Astrocyte (in vitro differentiated cells and primary cell): ENCODE results near the gene C5orf63. TPM values are rescaled to one million over a fixed set of nuclear protein-coding genes. Genes with fewer than 3 reads are reported as not detected.

Experiments used
- DNase-seq: peaks from one replicate; pipeline ENCODE4 v3.0.0-alpha.2; 2010; ENCODE audit warnings: low read depth
- FAIRE-seq: peaks from 2 replicates; lab custom pipeline; 2011; peaks lifted over from hg19 to GRCh38; lab: Jason Lieb, UNC
- H2AFZ ChIP-seq: 2 replicates; pipeline ENCODE4 v1.6.0; 2012; ENCODE audit warnings: low read depth, low read length, inconsistent platforms
- H3K27ac ChIP-seq: 2 replicates; pipeline ENCODE4 v1.5.1; 2011; ENCODE audit warnings: low read depth, low read length, inconsistent platforms
- H3K27me3 ChIP-seq: 2 replicates; pipeline ENCODE4 v1.6.0; 2011; ENCODE audit warnings: low read length, inconsistent platforms; ENCODE audit not compliant: insufficient read depth
- H3K36me3 ChIP-seq: 2 replicates; pipeline ENCODE4 v1.5.1; 2011; ENCODE audit warnings: low read length, inconsistent platforms; ENCODE audit not compliant: insufficient read depth
- H3K4me1 ChIP-seq: 2 replicates; pipeline ENCODE4 v1.5.1; 2011; ENCODE audit warnings: low read length, inconsistent platforms; ENCODE audit not compliant: insufficient read depth
- H3K4me2 ChIP-seq: 2 replicates; pipeline ENCODE4 v1.6.0; 2012; ENCODE audit warnings: low read length, inconsistent platforms
- H3K4me3 ChIP-seq: 2 replicates; pipeline ENCODE4 v1.5.1; 2011; ENCODE audit warnings: low read depth, mild to moderate bottlenecking, low read length, inconsistent platforms; ENCODE audit not compliant: insufficient read depth
- H3K79me2 ChIP-seq: 2 replicates; pipeline ENCODE4 v1.6.0; 2012; ENCODE audit warnings: mild to moderate bottlenecking, low read length, inconsistent platforms; ENCODE audit not compliant: insufficient read depth
- H3K9ac ChIP-seq: 2 replicates; pipeline ENCODE4 v1.6.0; 2012; ENCODE audit warnings: mild to moderate bottlenecking, low read length, inconsistent platforms
- H3K9me3 ChIP-seq: 2 replicates; pipeline ENCODE4 v1.5.1; 2012; ENCODE audit warnings: low read depth, mild to moderate bottlenecking, low read length, inconsistent platforms; ENCODE audit not compliant: insufficient read depth
- H4K20me1 ChIP-seq: 2 replicates; pipeline ENCODE4 v1.6.0; 2012; ENCODE audit warnings: low read length, inconsistent platforms; ENCODE audit not compliant: insufficient read depth
- H3K27ac Mint-ChIP-seq: one replicate; pipeline ENCODE4 v1.8.0; 2021; ENCODE audit warnings: mild to moderate bottlenecking, mixed read lengths; ENCODE audit not compliant: unreplicated experiment
- H3K27me3 Mint-ChIP-seq: one replicate; pipeline ENCODE4 v1.8.0; 2021; ENCODE audit warnings: low read depth, mixed read lengths; ENCODE audit not compliant: unreplicated experiment
- H3K36me3 Mint-ChIP-seq: one replicate; pipeline ENCODE4 v1.8.0; 2021; ENCODE audit warnings: low read depth, mixed read lengths; ENCODE audit not compliant: unreplicated experiment
- H3K4me1 Mint-ChIP-seq: one replicate; pipeline ENCODE4 v1.8.0; 2021; ENCODE audit warnings: low read depth, mixed read lengths; ENCODE audit not compliant: unreplicated experiment
- H3K4me3 Mint-ChIP-seq: one replicate; pipeline ENCODE4 v1.8.0; 2021; ENCODE audit warnings: mild to moderate bottlenecking, moderate library complexity, mixed read lengths; ENCODE audit not compliant: unreplicated experiment
- H3K9me3 Mint-ChIP-seq: one replicate; pipeline ENCODE4 v1.8.0; 2021; ENCODE audit warnings: mild to moderate bottlenecking, mixed read lengths; ENCODE audit not compliant: unreplicated experiment
- EZH2 ChIP-seq: IDR thresholded peaks from 2 replicates; pipeline ENCODE4 v1.6.1; 2012; ENCODE audit warnings: mild to moderate bottlenecking, low read length, inconsistent platforms; ENCODE audit not compliant: insufficient read depth
- total RNA-seq: library from RNA; stranded (reverse); gene quantifications from 2 replicates; pipeline ENCODE4 v1.2.1, GENCODE V29; 2021
- TF ChIP-seq, protein P1 (sequence below): IDR thresholded peaks from 2 replicates; pipeline ENCODE4 v1.5.1; 2011; ENCODE audit warnings: low read depth, mild to moderate bottlenecking, inconsistent platforms, low read length, moderate library complexity; ENCODE audit not compliant: insufficient read depth

Gene C5orf63
- total RNA-seq, 1 donor from 2014 or later = 0.36 TPM

DNA sequence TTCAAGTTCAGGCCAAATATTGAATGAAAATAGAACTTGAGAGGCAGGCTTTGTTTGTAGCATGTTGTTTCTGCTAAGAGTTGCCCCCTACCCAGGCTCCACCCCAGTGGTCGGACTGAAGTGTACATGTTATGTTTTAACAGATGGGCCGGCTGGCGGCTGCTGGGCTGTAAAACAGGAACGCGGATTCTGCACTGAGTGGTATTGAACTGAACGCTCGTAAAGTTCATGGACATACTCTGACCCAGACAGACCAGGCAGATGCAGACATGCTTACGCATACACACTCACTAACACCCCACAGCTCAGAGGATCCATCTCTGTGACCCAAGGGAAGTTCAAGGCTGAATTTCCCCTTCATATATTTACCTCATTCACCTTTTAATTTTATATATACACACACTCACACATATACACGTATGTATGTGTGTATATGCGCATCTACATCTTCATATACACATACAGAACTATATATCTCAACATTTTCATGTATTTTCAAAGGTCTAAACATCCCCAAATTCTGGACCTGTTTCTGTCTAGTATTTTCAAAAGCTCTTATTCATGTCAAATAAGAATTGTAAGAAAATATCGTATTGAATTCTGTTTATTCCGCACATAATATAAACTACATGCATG lies 44.4 kb downstream of the C5orf63 start:
- Histone ChIP-seq H3K27me3 (no peaks in the 10 kb centered on the region), H3K9me3 (no peaks in the 10 kb centered on the region), H3K4me1 (no peaks in the 10 kb centered on the region), H3K36me3 (no peaks in the 10 kb centered on the region), H3K4me3 (peak overlapping the region; percentile 84), H3K4me2 (peak overlapping the region; percentile 88), H2AFZ (no peak overlapping the region), H4K20me1 (peaks cover 4% of the 10 kb centered on the region), H3K27ac (no peak overlapping the region), H3K9ac (peak overlapping the region; percentile 13), H3K79me2 (no peaks in the 10 kb centered on the region)
- FAIRE-seq (no peak), DNase-seq (no peak)
- TF ChIP-seq, protein P1, sequence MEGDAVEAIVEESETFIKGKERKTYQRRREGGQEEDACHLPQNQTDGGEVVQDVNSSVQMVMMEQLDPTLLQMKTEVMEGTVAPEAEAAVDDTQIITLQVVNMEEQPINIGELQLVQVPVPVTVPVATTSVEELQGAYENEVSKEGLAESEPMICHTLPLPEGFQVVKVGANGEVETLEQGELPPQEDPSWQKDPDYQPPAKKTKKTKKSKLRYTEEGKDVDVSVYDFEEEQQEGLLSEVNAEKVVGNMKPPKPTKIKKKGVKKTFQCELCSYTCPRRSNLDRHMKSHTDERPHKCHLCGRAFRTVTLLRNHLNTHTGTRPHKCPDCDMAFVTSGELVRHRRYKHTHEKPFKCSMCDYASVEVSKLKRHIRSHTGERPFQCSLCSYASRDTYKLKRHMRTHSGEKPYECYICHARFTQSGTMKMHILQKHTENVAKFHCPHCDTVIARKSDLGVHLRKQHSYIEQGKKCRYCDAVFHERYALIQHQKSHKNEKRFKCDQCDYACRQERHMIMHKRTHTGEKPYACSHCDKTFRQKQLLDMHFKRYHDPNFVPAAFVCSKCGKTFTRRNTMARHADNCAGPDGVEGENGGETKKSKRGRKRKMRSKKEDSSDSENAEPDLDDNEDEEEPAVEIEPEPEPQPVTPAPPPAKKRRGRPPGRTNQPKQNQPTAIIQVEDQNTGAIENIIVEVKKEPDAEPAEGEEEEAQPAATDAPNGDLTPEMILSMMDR = no peak
- TF ChIP-seq EZH2 = no peak
- peaks cover 12% of the 10 kb centered on the region for H3K27me3 Mint-ChIP-seq
- H3K36me3 Mint-ChIP-seq = no peaks in the 10 kb centered on the region
- no peak overlapping the region for H3K27ac Mint-ChIP-seq
- H3K4me1 Mint-ChIP-seq = peaks cover 14% of the 10 kb centered on the region
- H3K4me3 Mint-ChIP-seq = peak overlapping the region; percentile 90
- H3K9me3 Mint-ChIP-seq = no peaks in the 10 kb centered on the region

DNA sequence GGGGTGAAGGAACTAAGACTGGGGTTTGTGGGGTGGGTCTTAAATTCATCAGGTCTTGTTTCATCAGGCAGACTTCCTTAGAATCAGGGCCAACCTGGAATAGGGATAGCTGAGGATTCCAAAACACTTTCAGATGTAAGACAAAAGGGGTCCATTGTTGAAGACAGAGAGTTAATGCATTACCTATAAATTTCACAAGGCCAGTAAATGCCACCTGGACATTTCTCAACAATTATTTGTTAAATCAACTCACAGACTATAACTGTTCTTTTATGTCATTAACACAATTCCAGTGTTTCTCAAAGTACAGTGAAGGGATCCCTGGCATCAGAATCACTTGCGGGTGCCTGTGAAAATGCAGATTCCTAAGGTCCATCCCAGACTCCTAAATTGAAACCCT lies 45.8 kb downstream of the C5orf63 start:
- H4K20me1 ChIP-seq = peaks cover 4% of the 10 kb centered on the region
- Mint-ChIP-seq H3K36me3 (no peaks in the 10 kb centered on the region), H3K27me3 (peaks cover 5% of the 10 kb centered on the region), H3K27ac (no peak overlapping the region), H3K4me3 (no peak overlapping the region), H3K4me1 (peaks cover 14% of the 10 kb centered on the region), H3K9me3 (no peaks in the 10 kb centered on the region)
- H2AFZ ChIP-seq = no peak overlapping the region
- no peaks in the 10 kb centered on the region for H3K27me3 ChIP-seq
- no peaks in the 10 kb centered on the region for H3K9me3 ChIP-seq
- H3K79me2 ChIP-seq = no peaks in the 10 kb centered on the region
- H3K4me3 ChIP-seq = no peak overlapping the region
- DNase-seq = no peak
- FAIRE-seq = no peak
- H3K36me3 ChIP-seq = no peaks in the 10 kb centered on the region
- H3K9ac ChIP-seq = no peak overlapping the region
- H3K27ac ChIP-seq = no peak overlapping the region
- TF ChIP-seq, protein P1 = no peak
- TF ChIP-seq EZH2 = no peak
- H3K4me1 ChIP-seq = no peaks in the 10 kb centered on the region
- no peak overlapping the region for H3K4me2 ChIP-seq

DNA sequence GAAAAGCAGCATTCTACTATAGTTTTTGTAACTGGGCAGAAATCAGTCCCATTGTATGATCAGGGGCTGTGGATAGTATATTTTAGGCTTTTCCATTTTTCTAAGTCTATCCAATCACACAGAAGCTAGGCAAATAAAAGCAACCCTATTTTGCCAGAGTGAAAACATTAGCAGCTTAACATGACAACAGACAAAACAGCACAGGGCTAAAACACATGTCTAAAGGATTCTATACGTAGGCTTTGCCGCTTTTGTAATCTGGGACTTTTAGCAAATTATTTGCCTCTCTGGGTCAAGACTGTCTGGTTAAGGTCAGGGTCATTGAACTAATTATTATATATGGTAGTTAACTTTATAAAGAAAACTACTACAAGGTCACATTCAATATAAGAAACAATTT lies 47.1 kb downstream of the C5orf63 start:
- DNase-seq (no peak), FAIRE-seq (no peak)
- no peak overlapping the region for H3K4me3 Mint-ChIP-seq
- Histone ChIP-seq H3K79me2 (no peaks in the 10 kb centered on the region), H3K4me3 (no peak overlapping the region), H3K9me3 (no peaks in the 10 kb centered on the region), H3K27ac (no peak overlapping the region), H4K20me1 (peaks cover 4% of the 10 kb centered on the region), H3K4me2 (no peak overlapping the region), H3K9ac (no peak overlapping the region), H3K4me1 (no peaks in the 10 kb centered on the region), H3K36me3 (no peaks in the 10 kb centered on the region), H3K27me3 (no peaks in the 10 kb centered on the region), H2AFZ (no peak overlapping the region)
- peaks cover 12% of the 10 kb centered on the region for H3K4me1 Mint-ChIP-seq
- no peaks in the 10 kb centered on the region for H3K9me3 Mint-ChIP-seq
- H3K27me3 Mint-ChIP-seq = no peaks in the 10 kb centered on the region
- no peak overlapping the region for H3K27ac Mint-ChIP-seq
- TF ChIP-seq EZH2 = no peak
- TF ChIP-seq, protein P1 = no peak
- no peaks in the 10 kb centered on the region for H3K36me3 Mint-ChIP-seq
